H1 (cell line): ENCODE measurements around the gene TEX10. TPM values are rescaled to one million over a fixed set of nuclear protein-coding genes. Genes with fewer than 3 reads are reported as not detected.

ENCODE experiments used
- EZH2 ChIP-seq: fragments of 200-600 bp; sonication (generic); IDR thresholded peaks from 2 replicates; pipeline ENCODE4 v1.7.1; 2012; ENCODE audit warnings: low read depth, mild to moderate bottlenecking, moderate library complexity, low read length, inconsistent platforms; ENCODE audit not compliant: severe bottlenecking
- HDAC2 ChIP-seq, 2 experiments: fragments of 300-600 bp in 1 of 2; sonication (generic) in 1 of 2; IDR thresholded peaks; 2 replicates each; pipeline ENCODE4 v1.6.1; 2011 to 2012; ENCODE audit warnings: low read depth in 2 of 2, low read length in 2 of 2, mild to moderate bottlenecking in 2 of 2, moderate library complexity in 2 of 2, borderline replicate concordance in 1 of 2, inconsistent platforms in 1 of 2
- POU5F1 ChIP-seq: IDR thresholded peaks from 2 replicates; pipeline ENCODE4 v1.6.1; 2011; ENCODE audit warnings: low read depth, mild to moderate bottlenecking, low read length, moderate library complexity
- RNF2 ChIP-seq: fragments of 200-900, 300-1000 bp; sonication (generic); IDR thresholded peaks from 2 replicates; pipeline ENCODE4 v1.7.1; 2016; ENCODE audit warnings: borderline replicate concordance, low read depth, mild to moderate bottlenecking, antibody characterized with exemption, low read length; ENCODE audit not compliant: poor library complexity, severe bottlenecking; ENCODE audit errors: missing control alignments
- polyA plus RNA-seq, 7 experiments: library from polyadenylated mRNA; depleted of rRNA in 3 of 7; stranded (reverse) in 5 of 7; unstranded in 2 of 7; fragments of >200 nt in 5 of 7; fragments of 200-250 nt in 2 of 7; gene quantifications; 1 replicate in 5 of 7; 2 replicates in 1 of 7; 4 replicates in 1 of 7; pipeline versions ENCODE4 v1.2.1 to v1.2.3, GENCODE V29; 2011 to 2013; ENCODE audit warnings: missing spikeins in 2 of 7, mixed read lengths in 2 of 7
- total RNA-seq: library from RNA; stranded (reverse); fragmentation: NEBNext Ultra II Directional; extraction: Animal tissue kit (Norgen Biotek cat#: 25700); gene quantifications from 2 replicates; pipeline ENCODE4 v1.2.1, GENCODE V29; 2021
- TF ChIP-seq, protein P1 (sequence below): IDR thresholded peaks from 2 replicates; pipeline ENCODE4 v1.6.1; 2011; ENCODE audit warnings: low read length, improper control_type of control experiment

TEX10 gene
- total and polyA plus RNA-seq, 2 of the 8 experiments (the other 6 are each of a cell fraction or from before 2014, with no cell fraction given) = 46.9 to 81.0 TPM

- no peak for TF ChIP-seq EZH2
- no peak for TF ChIP-seq HDAC2 (IDR thresholded peaks at IDR 0.05; ENCODE audit: borderline replicate concordance in 1 of 2, low read depth in 2 of 2, low read length in 2 of 2)
- TF ChIP-seq RNF2 = no peak
- TF ChIP-seq, protein P1, sequence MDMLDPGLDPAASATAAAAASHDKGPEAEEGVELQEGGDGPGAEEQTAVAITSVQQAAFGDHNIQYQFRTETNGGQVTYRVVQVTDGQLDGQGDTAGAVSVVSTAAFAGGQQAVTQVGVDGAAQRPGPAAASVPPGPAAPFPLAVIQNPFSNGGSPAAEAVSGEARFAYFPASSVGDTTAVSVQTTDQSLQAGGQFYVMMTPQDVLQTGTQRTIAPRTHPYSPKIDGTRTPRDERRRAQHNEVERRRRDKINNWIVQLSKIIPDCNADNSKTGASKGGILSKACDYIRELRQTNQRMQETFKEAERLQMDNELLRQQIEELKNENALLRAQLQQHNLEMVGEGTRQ = no peak
- no peak for TF ChIP-seq POU5F1
These were observed 85.5 kb downstream of the TEX10 start (continued) for GRCh38 chr9:100267211-100267610.

Other genes with a start within 250 kb of the TEX10 start
- gene MSANTD3, start 74.2 kb upstream of the TEX10 start, total RNA-seq = 39.8 and 41.3 TPM in 2 replicates
- 10.4 and 12.0 TPM in 2 replicates for gene MSANTD3, start 74.2 kb upstream of the TEX10 start, polyA plus RNA-seq (2011; rRNA removed)
- 67.8 and 68.2 TPM in 2 replicates for gene TMEFF1, start 120.2 kb upstream of the TEX10 start, total RNA-seq
- gene TMEFF1, start 120.2 kb upstream of the TEX10 start, polyA plus RNA-seq (2011; rRNA removed) = 13.5 and 14.4 TPM in 2 replicates
- 8.0 and 9.1 TPM in 2 replicates for gene CAVIN4, start 225.1 kb upstream of the TEX10 start, total RNA-seq
- 1.8 and 2.3 TPM in 2 replicates for gene CAVIN4, start 225.1 kb upstream of the TEX10 start, polyA plus RNA-seq (2011; rRNA removed)